PC-9 (cell line): ENCODE measurements around the gene RPAP3.

Experiments
- EZH2 ChIP-seq: fragments of 200-600 bp; sonication (generic); IDR thresholded peaks from 2 replicates; pipeline ENCODE4 v1.8.0; 2017; ENCODE audit warnings: antibody characterized with exemption, low read depth
- TF ChIP-seq, protein P1 (sequence below): fragments of 200-600 bp; sonication (generic); conservative IDR thresholded peaks from 2 replicates; pipeline ENCODE4 v1.6.1; 2017; ENCODE audit warnings: mixed run types, antibody characterized with exemption, mild to moderate bottlenecking, moderate library complexity

DNA sequence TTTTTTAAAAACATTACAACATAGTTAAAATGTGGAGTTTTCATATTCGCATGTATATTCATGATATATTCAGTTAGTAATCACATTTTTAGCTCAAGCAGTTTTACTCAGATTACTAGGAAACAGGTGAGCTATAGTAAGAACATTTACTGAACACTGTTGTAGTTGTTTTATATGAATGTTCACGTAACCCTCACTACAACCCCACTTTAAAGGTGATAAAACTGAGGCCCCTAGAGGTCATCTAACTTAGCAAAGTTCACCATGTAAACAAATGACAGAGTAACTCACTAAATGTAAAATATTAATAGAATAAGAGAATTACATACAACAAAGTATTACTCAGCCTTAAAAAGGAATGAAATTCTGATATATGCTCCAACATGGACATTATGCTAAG lies 26.0 kb downstream of the RPAP3 start:
- TF ChIP-seq EZH2: no peak
- TF ChIP-seq, protein P1, sequence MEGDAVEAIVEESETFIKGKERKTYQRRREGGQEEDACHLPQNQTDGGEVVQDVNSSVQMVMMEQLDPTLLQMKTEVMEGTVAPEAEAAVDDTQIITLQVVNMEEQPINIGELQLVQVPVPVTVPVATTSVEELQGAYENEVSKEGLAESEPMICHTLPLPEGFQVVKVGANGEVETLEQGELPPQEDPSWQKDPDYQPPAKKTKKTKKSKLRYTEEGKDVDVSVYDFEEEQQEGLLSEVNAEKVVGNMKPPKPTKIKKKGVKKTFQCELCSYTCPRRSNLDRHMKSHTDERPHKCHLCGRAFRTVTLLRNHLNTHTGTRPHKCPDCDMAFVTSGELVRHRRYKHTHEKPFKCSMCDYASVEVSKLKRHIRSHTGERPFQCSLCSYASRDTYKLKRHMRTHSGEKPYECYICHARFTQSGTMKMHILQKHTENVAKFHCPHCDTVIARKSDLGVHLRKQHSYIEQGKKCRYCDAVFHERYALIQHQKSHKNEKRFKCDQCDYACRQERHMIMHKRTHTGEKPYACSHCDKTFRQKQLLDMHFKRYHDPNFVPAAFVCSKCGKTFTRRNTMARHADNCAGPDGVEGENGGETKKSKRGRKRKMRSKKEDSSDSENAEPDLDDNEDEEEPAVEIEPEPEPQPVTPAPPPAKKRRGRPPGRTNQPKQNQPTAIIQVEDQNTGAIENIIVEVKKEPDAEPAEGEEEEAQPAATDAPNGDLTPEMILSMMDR: no peak
